ENCODE data around the gene SLC8A3. TPM values are rescaled to one million over a fixed set of nuclear protein-coding genes. Genes with fewer than 3 reads are reported as not detected.

SLC8A3 gene
- total RNA-seq, 1 donor from 2014 or later = not detected

- DNase-seq (ENCODE audit: extremely low spot score, unreplicated experiment) = no peak
- peaks cover 6% of the 10 kb centered on the region for H3K27me3 Mint-ChIP-seq (ENCODE audit: unreplicated experiment)
Observed at GRCh38 chr14:70045844-70046535, 142.8 kb downstream of the SLC8A3 start.

GRCh38 chr14:70045310-70045709, 143.4 kb downstream of the SLC8A3 start:
- Mint-ChIP-seq H3K9me3 (ENCODE audit: unreplicated experiment) (no peaks in the 10 kb centered on the region), H3K4me1 (ENCODE audit: unreplicated experiment) (no peaks in the 10 kb centered on the region), H3K27me3 (ENCODE audit: unreplicated experiment) (peaks cover 6% of the 10 kb centered on the region), H3K4me3 (ENCODE audit: unreplicated experiment) (no peak overlapping the region), H3K36me3 (ENCODE audit: unreplicated experiment) (no peaks in the 10 kb centered on the region), H3K27ac (ENCODE audit: unreplicated experiment) (no peak overlapping the region)
- no peak for TF ChIP-seq CTCF (IDR thresholded peaks at IDR 0.05)
- no peak for DNase-seq (ENCODE audit: extremely low spot score, unreplicated experiment)

More at GRCh38 chr14:70045844-70046535, 142.8 kb downstream of the SLC8A3 start:
- Mint-ChIP-seq H3K4me3 (ENCODE audit: unreplicated experiment) (no peak overlapping the region), H3K27ac (ENCODE audit: unreplicated experiment) (no peak overlapping the region), H3K9me3 (ENCODE audit: unreplicated experiment) (no peaks in the 10 kb centered on the region), H3K36me3 (ENCODE audit: unreplicated experiment) (no peaks in the 10 kb centered on the region), H3K4me1 (ENCODE audit: unreplicated experiment) (no peaks in the 10 kb centered on the region)
- peak; percentile 72 for TF ChIP-seq CTCF (IDR thresholded peaks at IDR 0.05)

GRCh38 chr14:70043001-70043400, 145.8 kb downstream of the SLC8A3 start:
- no peak overlapping the region for H3K4me3 Mint-ChIP-seq (ENCODE audit: unreplicated experiment)
- no peak for DNase-seq (ENCODE audit: extremely low spot score, unreplicated experiment)
- H3K27ac Mint-ChIP-seq (ENCODE audit: unreplicated experiment) = no peak overlapping the region
- H3K9me3 Mint-ChIP-seq (ENCODE audit: unreplicated experiment) = no peaks in the 10 kb centered on the region
- H3K4me1 Mint-ChIP-seq (ENCODE audit: unreplicated experiment) = no peaks in the 10 kb centered on the region
- no peaks in the 10 kb centered on the region for H3K36me3 Mint-ChIP-seq (ENCODE audit: unreplicated experiment)
- TF ChIP-seq CTCF (IDR thresholded peaks at IDR 0.05) = no peak
- H3K27me3 Mint-ChIP-seq (ENCODE audit: unreplicated experiment) = peaks cover 6% of the 10 kb centered on the region

- Mint-ChIP-seq H3K9me3 (ENCODE audit: unreplicated experiment) (no peaks in the 10 kb centered on the region), H3K4me1 (ENCODE audit: unreplicated experiment) (no peaks in the 10 kb centered on the region), H3K36me3 (ENCODE audit: unreplicated experiment) (no peaks in the 10 kb centered on the region), H3K27me3 (ENCODE audit: unreplicated experiment) (no peaks in the 10 kb centered on the region), H3K27ac (ENCODE audit: unreplicated experiment) (no peak overlapping the region), H3K4me3 (ENCODE audit: unreplicated experiment) (no peak overlapping the region)
- no peak for DNase-seq (ENCODE audit: extremely low spot score, unreplicated experiment)
- TF ChIP-seq CTCF (IDR thresholded peaks at IDR 0.05) = no peak
Observed at GRCh38 chr14:70036665-70037064, 152.1 kb downstream of the SLC8A3 start.

- no peak for TF ChIP-seq CTCF (IDR thresholded peaks at IDR 0.05)
- Mint-ChIP-seq H3K4me1 (ENCODE audit: unreplicated experiment) (no peaks in the 10 kb centered on the region), H3K27me3 (ENCODE audit: unreplicated experiment) (no peaks in the 10 kb centered on the region), H3K4me3 (ENCODE audit: unreplicated experiment) (no peak overlapping the region), H3K36me3 (ENCODE audit: unreplicated experiment) (no peaks in the 10 kb centered on the region), H3K27ac (ENCODE audit: unreplicated experiment) (no peak overlapping the region), H3K9me3 (ENCODE audit: unreplicated experiment) (no peaks in the 10 kb centered on the region)
- no peak for DNase-seq (ENCODE audit: extremely low spot score, unreplicated experiment)
Observed at GRCh38 chr14:70034257-70034656, 154.5 kb downstream of the SLC8A3 start.
